ENCODE data around the gene AMER3. TPM values are rescaled to one million over a fixed set of nuclear protein-coding genes. Genes with fewer than 3 reads are reported as not detected.

Gene AMER3
- total RNA-seq, 1 donor from 2014 or later, result 0.18 TPM

DNA sequence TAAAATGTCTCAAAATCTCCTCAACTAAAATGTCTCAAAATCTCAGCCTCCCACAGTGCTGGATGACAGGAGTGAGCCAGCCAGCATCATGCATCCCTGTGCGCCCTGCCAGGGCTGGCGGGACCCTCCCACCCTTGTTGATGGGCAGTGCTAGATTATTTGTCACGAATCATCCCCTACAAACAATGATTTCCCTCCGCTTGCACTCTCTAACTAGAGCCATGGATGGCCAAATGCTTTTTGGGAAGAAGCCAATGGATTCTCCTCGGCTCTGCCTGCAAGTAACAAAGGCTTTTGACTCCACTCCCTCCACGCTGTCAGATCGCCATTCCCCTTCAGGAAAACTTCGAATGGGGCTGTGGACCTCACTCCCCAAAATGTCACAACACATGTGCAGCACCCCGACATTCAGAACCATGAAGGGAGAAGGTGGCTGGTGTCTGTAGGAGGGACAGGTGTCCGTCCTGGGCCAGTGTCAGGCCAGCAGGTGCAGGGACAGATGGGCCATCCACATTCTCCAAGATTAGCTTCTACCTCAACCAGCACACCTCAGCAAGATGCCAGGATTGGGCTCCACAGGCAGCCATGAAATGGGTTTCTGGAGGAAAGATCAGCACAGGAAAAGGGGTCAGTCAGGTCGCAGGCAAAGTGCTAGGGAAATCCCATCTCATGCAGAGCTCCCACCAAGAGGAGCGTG, 11.5 kb downstream of the AMER3 start:
- H3K9me3 Mint-ChIP-seq (ENCODE audit: unreplicated experiment), result no peaks in the 10 kb centered on the region
- TF ChIP-seq, protein P1, sequence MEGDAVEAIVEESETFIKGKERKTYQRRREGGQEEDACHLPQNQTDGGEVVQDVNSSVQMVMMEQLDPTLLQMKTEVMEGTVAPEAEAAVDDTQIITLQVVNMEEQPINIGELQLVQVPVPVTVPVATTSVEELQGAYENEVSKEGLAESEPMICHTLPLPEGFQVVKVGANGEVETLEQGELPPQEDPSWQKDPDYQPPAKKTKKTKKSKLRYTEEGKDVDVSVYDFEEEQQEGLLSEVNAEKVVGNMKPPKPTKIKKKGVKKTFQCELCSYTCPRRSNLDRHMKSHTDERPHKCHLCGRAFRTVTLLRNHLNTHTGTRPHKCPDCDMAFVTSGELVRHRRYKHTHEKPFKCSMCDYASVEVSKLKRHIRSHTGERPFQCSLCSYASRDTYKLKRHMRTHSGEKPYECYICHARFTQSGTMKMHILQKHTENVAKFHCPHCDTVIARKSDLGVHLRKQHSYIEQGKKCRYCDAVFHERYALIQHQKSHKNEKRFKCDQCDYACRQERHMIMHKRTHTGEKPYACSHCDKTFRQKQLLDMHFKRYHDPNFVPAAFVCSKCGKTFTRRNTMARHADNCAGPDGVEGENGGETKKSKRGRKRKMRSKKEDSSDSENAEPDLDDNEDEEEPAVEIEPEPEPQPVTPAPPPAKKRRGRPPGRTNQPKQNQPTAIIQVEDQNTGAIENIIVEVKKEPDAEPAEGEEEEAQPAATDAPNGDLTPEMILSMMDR (IDR thresholded peaks at IDR 0.05; ENCODE audit: unreplicated experiment), result no peak
- no peaks in the 10 kb centered on the region for H3K36me3 Mint-ChIP-seq (ENCODE audit: low read depth, unreplicated experiment)
- H3K27me3 Mint-ChIP-seq (ENCODE audit: unreplicated experiment), result peaks cover 5% of the 10 kb centered on the region
- peaks cover 11% of the 10 kb centered on the region for H3K4me1 Mint-ChIP-seq (ENCODE audit: unreplicated experiment)
- no peak overlapping the region for H3K4me3 Mint-ChIP-seq (ENCODE audit: unreplicated experiment)
- no peak for DNase-seq (ENCODE audit: low spot score)
- H3K27ac Mint-ChIP-seq (ENCODE audit: unreplicated experiment), result no peak overlapping the region

DNA sequence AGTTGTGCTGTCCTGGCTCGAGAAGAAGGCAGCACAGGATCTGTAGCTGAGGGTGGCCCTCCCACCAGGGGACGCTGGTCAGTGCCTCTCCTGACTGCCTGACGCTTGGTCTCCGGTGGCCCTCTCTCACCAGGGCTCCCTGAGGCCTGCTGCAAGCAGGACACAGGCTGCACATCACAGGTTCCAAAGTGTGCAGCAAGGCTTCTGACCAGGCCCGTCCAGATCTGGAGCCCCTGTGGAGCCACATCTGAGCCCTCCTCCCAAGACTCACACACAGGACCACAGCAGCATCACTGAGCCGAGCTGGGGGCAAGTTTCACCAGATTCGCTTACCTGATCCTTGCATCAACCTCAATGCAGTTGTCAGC, 12.1 kb downstream of the AMER3 start:
- H3K9me3 Mint-ChIP-seq (ENCODE audit: unreplicated experiment), result no peaks in the 10 kb centered on the region
- TF ChIP-seq, protein P1 (IDR thresholded peaks at IDR 0.05; ENCODE audit: unreplicated experiment), result no peak
- DNase-seq (ENCODE audit: low spot score), result no peak

DNA sequence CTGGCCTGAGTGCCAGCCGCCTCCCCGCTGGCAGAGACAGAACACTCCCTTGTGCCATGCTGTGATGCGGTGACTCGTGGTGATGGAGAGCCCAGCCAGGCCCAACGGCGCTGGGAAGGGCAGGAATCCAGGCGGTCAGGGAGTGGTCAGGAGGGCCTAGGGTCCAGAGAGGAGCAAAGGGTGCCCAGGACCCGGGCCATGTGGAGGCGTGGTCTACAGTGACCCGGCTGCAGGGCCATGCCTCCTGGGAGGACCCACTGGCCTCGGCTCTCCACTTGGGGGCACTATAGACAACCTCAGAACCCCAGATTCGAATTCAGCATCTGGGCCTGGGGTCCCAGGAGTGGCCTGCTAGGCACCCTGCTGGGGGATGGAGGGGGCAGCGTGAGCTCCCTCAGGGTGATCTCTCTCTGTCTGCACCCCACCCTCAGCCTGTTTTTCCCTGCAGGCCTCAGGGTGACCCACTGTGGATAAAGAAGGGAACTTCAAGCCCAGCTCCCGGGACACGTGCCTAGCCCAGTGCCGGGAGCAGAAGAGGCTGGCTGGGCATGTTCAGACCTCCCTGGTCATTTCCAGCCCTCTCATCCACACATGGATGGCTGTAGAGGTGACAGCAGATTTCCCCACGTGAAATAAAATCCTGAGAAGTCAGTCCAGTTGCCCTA, 13.0 kb downstream of the AMER3 start:
- no peaks in the 10 kb centered on the region for H3K9me3 Mint-ChIP-seq (ENCODE audit: unreplicated experiment)
- no peaks in the 10 kb centered on the region for H3K36me3 Mint-ChIP-seq (ENCODE audit: low read depth, unreplicated experiment)
- no peak for DNase-seq (ENCODE audit: low spot score)
- peaks cover 11% of the 10 kb centered on the region for H3K4me1 Mint-ChIP-seq (ENCODE audit: unreplicated experiment)
- H3K27me3 Mint-ChIP-seq (ENCODE audit: unreplicated experiment), result peaks cover 5% of the 10 kb centered on the region
- H3K27ac Mint-ChIP-seq (ENCODE audit: unreplicated experiment), result no peak overlapping the region
- no peak overlapping the region for H3K4me3 Mint-ChIP-seq (ENCODE audit: unreplicated experiment)
- TF ChIP-seq, protein P1 (IDR thresholded peaks at IDR 0.05; ENCODE audit: unreplicated experiment), result no peak

More for the DNA sequence above, 12.1 kb downstream of the AMER3 start:
- no peaks in the 10 kb centered on the region for H3K36me3 Mint-ChIP-seq (ENCODE audit: low read depth, unreplicated experiment)
- H3K4me3 Mint-ChIP-seq (ENCODE audit: unreplicated experiment), result no peak overlapping the region
- no peak overlapping the region for H3K27ac Mint-ChIP-seq (ENCODE audit: unreplicated experiment)
- H3K4me1 Mint-ChIP-seq (ENCODE audit: unreplicated experiment), result peaks cover 11% of the 10 kb centered on the region
- peaks cover 5% of the 10 kb centered on the region for H3K27me3 Mint-ChIP-seq (ENCODE audit: unreplicated experiment)

DNA sequence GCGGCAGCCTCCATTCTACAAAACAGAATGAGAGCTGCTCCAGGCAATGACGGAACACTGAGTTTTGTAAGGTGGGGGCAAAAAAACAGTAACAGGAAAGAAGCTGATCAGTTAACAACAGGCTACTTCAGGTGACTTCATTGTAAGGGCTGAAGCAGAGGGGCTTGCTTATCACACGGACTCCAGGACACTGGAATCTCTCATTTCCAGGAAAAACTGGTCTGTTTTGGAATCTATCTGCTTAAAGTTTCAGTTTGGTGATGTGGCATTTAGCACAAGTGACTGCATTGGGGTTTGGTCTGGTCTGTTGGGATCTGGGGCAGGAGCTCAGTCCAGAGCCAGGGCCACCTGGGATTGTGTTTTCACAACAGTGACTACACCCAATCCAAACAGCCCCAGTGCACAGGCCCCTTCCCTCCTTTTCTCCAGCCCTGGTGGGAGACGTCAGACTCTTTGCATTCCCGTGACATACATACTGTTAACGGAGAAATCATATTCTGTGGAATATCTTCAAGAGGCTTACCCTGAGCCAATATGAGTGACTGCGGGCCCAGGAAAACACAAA, 14.1 kb downstream of the AMER3 start:
- H3K27ac Mint-ChIP-seq (ENCODE audit: unreplicated experiment), result no peak overlapping the region
- H3K9me3 Mint-ChIP-seq (ENCODE audit: unreplicated experiment), result no peaks in the 10 kb centered on the region
- H3K36me3 Mint-ChIP-seq (ENCODE audit: low read depth, unreplicated experiment), result no peaks in the 10 kb centered on the region
- DNase-seq (ENCODE audit: low spot score), result no peak
- no peak overlapping the region for H3K4me3 Mint-ChIP-seq (ENCODE audit: unreplicated experiment)
- H3K4me1 Mint-ChIP-seq (ENCODE audit: unreplicated experiment), result peaks cover 11% of the 10 kb centered on the region
- TF ChIP-seq, protein P1 (IDR thresholded peaks at IDR 0.05; ENCODE audit: unreplicated experiment), result no peak
- H3K27me3 Mint-ChIP-seq (ENCODE audit: unreplicated experiment), result peaks cover 5% of the 10 kb centered on the region

DNA sequence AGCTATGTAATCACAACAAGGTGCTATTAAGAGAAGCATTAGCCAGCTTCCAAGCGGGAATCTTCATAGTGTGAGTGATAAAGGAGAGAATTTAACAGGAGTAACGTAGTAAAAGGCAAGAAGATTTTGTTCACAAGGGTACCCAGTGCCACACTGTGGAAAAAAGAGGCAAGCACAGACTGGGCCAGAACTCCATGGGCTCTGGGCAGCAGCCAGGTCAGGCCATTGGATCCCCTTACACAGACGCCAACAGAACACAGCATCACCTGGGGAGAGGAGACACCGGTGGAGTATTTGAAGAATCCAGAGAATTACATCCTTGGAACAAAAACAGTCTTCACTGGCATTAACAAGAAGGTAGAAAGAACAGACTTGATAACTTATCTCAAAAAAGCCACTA, 21.2 kb downstream of the AMER3 start:
- no peaks in the 10 kb centered on the region for H3K9me3 Mint-ChIP-seq (ENCODE audit: unreplicated experiment)
- H3K4me1 Mint-ChIP-seq (ENCODE audit: unreplicated experiment), result no peaks in the 10 kb centered on the region
- TF ChIP-seq, protein P1 (IDR thresholded peaks at IDR 0.05; ENCODE audit: unreplicated experiment), result no peak
- H3K36me3 Mint-ChIP-seq (ENCODE audit: low read depth, unreplicated experiment), result no peaks in the 10 kb centered on the region
- H3K27me3 Mint-ChIP-seq (ENCODE audit: unreplicated experiment), result no peaks in the 10 kb centered on the region
- DNase-seq (ENCODE audit: low spot score), result no peak
- H3K27ac Mint-ChIP-seq (ENCODE audit: unreplicated experiment), result no peak overlapping the region
- no peak overlapping the region for H3K4me3 Mint-ChIP-seq (ENCODE audit: unreplicated experiment)

Data from endothelial cell (in vitro differentiated cells).